ENCODE data around the gene ARNT2.

ARNT2 gene

DNA sequence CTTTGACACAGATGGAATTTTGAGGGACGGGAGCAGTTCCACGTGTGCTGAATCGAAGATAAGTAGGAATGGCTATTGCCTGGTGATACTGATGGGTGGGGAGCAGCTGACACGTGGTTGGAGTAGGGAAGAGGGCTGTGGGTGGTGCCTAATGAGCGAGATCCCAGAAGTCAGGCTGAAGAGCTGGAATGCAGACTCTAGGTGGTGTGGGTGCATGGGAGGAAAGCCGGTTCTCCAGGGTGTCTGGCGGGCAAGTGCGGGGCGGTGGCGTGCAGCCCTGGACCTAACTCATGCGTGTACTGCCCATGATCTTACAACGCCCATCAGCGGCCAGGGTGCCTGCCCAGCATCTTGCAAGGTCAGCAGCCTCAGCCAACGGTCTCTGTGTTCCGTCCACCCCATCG is 63.1 kb downstream of the ARNT2 start:
- no peak for DNase-seq

- DNase-seq = no peak
Observed at GRCh38 chr15:80468796-80469195, 64.6 kb downstream of the ARNT2 start.

- no peak for DNase-seq
Observed at GRCh38 chr15:80471881-80472280, 67.7 kb downstream of the ARNT2 start.

DNA sequence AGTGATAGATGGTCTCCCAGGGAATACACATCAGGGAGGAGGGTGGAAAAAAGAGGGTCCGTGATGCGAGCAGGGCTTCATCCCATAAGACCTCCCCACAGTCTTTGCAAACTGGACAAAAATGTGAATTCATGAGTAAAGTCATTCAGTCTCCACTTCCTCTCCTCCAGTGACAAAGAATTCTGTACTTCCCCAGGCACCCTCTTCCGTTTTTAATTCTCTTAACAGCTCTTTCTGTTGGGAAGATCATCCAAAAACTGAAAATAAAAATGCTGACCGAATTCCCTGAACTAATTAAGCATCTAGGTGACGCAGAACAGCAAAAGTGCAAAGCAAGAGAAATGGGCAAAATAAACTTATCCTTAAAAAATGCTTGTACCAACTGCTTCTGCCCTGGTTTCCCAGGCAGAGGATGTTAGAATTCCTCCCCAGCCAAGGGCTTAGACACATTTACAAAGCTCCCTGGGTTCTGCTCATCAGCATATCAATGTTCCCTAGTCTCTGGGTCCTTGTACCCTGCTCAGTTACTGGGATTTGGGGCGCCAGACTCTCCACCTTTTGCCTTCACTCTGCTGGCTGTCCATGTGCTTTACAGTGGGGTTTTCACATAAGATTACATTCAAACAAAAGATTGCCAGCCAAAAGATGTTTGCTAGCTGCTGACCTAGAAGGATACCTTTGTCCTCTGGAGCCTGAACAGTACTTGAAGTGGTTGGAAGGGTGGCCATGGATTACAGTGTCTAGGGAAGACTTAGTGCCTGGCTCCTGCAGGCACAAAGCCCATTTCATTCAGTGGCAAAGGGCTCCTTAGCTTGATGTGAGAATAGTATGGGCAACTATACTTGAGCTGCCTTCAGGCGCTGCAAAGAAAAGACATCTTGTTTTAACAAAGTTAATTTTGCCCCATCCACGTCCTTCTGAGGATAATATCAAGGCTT is 69.4 kb downstream of the ARNT2 start:
- DNase-seq = no peak

GRCh38 chr15:80474224-80475215 is 70.3 kb downstream of the ARNT2 start:
- DNase-seq = no peak

DNA sequence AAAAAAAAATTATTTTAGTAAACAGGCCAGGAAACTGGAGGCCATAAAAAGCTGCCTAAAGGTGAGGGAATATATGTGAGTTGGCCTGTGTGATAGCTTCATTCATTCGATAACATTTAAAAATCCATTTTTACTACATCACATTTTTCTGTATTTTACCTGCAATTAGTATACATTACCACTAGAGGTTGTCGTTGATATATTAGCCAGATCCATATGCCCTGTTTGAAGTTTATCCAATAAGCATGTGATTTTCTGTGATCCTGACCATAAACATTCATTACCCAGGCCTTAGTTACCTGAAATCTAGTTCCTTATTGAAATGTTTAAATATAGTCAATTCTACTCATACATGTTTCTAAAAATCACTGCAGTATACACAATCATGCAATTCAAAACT is 71.4 kb downstream of the ARNT2 start:
- no peak for DNase-seq

DNA sequence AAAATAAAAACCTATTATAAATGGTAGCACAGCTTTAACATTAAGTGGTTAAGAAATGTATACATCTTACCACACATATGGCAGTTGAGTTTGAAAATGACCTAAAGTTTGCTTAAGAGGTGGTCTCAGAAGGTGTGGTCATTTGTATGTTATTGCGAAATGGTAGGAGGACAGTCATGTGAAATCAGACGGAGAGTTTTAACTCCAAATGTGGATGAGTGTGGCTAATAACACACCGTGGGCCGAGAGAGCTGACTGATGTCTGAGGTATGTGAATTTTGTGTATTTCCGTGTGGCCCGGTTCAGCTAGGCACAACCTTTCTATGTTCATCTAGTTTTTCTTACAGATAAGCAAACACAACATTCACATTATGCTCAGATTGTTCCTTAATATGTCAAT is 71.9 kb downstream of the ARNT2 start:
- DNase-seq = no peak

DNA sequence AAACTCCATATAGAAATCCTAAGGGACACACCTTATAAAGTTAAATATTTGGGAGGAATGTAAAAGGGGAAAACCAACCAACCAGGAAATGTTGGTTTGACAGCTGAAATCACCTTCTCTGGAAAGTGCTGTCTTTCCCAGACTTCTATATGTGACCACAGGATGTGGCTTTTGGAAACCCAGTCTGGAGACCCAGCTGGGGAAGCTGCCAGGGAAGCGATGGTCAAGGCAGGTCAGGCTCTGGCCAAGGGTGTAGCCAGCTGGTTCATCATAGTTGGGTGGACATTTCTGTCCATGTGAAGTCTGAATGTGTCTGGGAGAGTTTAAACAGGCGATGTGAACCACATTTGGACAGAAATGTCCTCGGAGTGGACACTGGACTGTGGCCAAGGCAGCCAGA is 73.9 kb downstream of the ARNT2 start:
- no peak for DNase-seq

GRCh38 chr15:80479191-80479590 is 75.0 kb downstream of the ARNT2 start:
- no peak for DNase-seq

GRCh38 chr15:80480171-80480811 is 76.1 kb downstream of the ARNT2 start:
- no peak for DNase-seq

DNA sequence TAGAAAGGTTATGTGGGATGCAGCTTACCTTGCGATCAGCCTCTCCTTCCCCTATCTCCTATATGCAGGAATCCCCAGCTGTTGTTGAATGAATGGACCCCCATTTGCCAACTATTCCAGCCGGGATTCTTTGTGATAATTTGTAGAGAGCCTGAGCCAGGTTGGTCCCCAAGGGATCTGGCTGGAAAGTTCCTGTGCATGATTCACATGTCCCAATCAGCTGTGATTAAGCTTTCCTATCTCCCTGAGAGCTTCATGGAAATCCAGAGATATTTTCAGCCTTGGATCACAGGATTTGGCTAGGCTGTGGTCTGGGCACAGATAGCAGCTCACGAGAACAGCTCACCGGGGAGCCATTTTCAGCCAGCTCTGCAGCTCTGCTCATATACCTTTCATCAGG is 76.7 kb downstream of the ARNT2 start:
- no peak for DNase-seq

- DNase-seq = no peak
Observed at GRCh38 chr15:80482696-80483095, 78.5 kb downstream of the ARNT2 start.

DNA sequence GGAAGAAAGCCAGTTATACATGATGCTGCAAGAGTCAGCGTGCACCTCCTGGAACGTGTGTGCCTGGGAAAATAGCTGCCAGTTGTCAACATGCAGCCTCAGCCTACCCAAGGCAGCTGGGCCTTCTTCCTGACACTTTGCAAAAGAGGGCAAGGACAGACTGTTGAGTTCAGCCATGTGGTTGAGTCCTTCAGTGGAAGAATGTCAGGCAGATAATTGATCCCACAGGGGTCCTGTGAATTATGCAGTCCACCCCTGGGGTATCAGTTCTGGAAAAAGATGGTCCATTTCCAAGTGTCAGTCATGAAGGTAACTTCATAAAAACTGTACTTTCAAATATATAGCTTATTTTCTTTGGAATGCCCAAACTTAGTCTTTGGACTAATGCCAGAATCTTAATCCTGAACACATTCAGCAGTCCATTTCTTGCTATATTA is 79.6 kb downstream of the ARNT2 start:
- DNase-seq = no peak

- DNase-seq = no peak
Observed at GRCh38 chr15:80484333-80484864, 80.2 kb downstream of the ARNT2 start.

GRCh38 chr15:80485370-80486164 is 81.4 kb downstream of the ARNT2 start:
- no peak for DNase-seq

GRCh38 chr15:80487839-80488390 is 83.7 kb downstream of the ARNT2 start:
- no peak for DNase-seq

DNA sequence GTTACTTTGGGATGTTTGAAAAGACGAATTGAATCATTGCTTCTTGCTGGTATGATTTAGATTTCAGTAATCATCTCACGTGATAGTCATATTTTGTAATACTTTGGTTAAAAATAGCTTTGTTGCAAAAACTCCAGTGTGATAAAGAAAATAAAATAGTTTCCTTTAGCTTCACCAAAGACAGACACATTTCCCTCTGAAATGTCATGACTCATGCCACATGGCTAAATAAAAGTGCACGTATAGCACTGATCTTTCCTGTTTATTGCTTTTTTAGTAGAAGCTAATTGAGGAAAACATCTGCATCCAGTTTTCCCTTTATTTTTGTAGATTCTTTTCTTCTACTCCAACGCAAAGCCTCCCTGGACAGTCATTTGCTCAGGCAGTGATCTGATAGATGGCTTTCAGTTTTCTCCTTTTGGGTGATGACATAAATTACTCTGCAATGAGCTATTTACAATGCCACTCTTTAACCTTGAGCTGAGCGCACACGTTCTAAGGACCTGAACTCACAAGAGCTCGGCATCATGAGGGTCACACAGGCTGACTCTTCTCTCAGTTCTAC is 84.9 kb downstream of the ARNT2 start:
- DNase-seq = no peak

GRCh38 chr15:80490431-80490990 is 86.3 kb downstream of the ARNT2 start:
- DNase-seq = no peak

- DNase-seq = no peak
Observed at GRCh38 chr15:80491163-80491847, 87.1 kb downstream of the ARNT2 start.

- no peak for DNase-seq
Observed at GRCh38 chr15:80492409-80492808, 88.2 kb downstream of the ARNT2 start.
